ENCODE data around the gene CARMIL1.
"Not testable (repeated sequence)": the region's sequence is repeated elsewhere in the genome, so short reads cannot be mapped to it uniquely, and the experiment has no call there.

CARMIL1 gene

DNA sequence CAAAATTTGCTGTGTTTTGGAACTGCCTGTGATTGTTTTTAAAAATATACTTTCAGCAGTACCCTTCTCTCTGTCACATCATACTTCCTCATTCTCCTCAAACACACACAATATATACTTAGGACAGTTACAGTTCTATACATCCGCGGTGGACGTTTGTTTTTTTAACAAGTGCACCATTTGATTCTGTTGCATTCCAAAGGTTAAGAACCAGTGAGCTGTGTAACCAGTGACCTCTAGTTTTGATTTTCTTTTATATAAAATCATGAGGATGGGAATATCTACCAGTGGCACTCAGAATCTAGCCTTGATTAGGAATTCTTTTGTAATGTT lies 152.8 kb downstream of the CARMIL1 start:
- TF ChIP-seq, protein P1, sequence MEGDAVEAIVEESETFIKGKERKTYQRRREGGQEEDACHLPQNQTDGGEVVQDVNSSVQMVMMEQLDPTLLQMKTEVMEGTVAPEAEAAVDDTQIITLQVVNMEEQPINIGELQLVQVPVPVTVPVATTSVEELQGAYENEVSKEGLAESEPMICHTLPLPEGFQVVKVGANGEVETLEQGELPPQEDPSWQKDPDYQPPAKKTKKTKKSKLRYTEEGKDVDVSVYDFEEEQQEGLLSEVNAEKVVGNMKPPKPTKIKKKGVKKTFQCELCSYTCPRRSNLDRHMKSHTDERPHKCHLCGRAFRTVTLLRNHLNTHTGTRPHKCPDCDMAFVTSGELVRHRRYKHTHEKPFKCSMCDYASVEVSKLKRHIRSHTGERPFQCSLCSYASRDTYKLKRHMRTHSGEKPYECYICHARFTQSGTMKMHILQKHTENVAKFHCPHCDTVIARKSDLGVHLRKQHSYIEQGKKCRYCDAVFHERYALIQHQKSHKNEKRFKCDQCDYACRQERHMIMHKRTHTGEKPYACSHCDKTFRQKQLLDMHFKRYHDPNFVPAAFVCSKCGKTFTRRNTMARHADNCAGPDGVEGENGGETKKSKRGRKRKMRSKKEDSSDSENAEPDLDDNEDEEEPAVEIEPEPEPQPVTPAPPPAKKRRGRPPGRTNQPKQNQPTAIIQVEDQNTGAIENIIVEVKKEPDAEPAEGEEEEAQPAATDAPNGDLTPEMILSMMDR (conservative IDR thresholded peaks at IDR 0.05; ENCODE audit: low read length): no peak
- no peak overlapping the region for H3K4me3 ChIP-seq (ENCODE audit: low read length)
- DNase-seq (ENCODE audit: low read depth): no peak

DNA sequence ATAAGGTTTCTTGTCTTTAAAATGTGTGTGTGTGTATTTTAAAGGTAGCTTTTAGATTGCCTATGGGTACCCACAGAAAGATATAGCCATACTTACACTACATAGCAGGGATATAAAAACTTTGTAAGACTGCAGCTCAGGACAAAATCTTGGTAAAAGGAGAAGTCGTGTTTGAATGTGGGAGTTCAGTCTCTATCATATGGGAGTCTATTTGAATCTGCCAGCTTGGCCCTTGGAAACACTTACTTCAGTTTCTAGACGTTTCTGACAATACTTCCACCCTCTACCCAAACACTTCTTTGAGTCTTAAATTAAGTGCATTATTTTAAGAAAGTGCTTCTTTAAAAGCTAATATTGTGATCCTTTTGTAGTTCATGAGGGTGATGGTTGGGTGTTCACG lies 155.7 kb downstream of the CARMIL1 start:
- TF ChIP-seq, protein P1 (conservative IDR thresholded peaks at IDR 0.05; ENCODE audit: low read length): no peak
- H3K4me3 ChIP-seq (ENCODE audit: low read length): no peak overlapping the region
- DNase-seq (ENCODE audit: low read depth): no peak

DNA sequence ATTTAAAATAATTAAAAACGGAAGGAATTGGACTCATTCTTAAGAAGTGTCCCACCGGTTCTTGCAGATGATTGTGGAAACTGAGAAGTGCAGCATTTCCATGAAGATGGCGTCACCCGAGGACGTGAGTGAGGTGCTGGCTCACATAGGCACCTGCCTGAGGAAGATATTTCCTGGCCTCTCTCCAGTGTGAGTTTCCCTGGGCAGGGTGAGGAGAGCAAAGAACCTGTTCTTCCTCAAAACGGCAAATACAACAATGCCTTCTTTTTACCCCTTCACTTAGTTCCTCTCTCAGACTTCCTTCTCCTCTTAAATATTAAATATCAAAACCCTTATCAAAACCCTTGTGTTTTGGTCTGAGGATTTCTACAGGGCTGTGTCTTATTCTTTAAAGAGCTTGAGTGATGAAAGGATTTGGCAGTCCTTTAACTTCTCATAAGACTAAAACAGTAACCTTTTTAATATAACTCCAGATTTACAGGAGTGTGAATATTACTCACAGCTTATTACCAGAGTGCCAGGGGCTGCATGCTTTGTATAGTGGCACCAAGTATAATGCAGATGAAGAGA lies 156.3 kb downstream of the CARMIL1 start:
- no peak for DNase-seq (ENCODE audit: low read depth)
- TF ChIP-seq, protein P1 (conservative IDR thresholded peaks at IDR 0.05; ENCODE audit: low read length): no peak
- no peak overlapping the region for H3K4me3 ChIP-seq (ENCODE audit: low read length)

DNA sequence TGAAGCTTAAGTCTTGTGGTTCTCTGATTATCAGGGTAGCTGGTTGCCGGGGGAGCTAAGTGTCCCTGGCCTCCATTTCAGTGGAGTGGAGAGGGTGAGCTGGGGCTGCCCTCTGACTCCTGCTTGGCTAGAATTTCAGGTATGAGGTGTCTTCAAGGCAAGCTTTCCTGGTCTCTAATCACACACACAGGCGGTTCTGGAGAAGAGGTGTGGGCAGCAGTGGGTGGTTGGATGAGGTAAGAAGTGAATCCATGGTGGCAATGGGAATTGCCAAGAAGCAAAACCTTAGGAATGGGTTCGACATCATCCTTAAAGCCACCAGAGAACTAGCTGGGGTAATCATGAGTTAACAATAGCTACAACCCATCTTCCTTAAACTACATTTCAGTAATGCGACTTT lies 157.6 kb downstream of the CARMIL1 start:
- DNase-seq (ENCODE audit: low read depth): no peak
- TF ChIP-seq, protein P1 (conservative IDR thresholded peaks at IDR 0.05; ENCODE audit: low read length): no peak
- no peak overlapping the region for H3K4me3 ChIP-seq (ENCODE audit: low read length)

DNA sequence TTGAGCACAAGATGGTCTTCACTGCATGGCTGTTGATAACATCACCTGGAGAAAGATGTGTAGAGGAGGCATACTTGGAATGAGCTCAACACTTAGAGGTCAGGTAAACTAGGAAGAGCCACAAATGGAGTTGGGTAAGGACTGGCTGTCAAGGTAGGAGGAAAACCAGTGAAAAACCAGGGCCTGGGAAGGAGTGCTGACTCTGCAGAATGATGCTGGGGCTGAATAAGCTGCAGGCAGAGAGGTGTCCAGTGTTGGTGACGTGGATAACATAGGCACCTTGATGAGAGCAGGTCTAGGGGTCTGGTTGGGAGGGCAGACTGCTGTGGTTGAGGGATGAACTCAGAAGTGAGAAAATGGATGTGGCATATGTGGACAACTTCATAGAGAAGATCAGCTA lies 160.2 kb downstream of the CARMIL1 start:
- no peak overlapping the region for H3K4me3 ChIP-seq (ENCODE audit: low read length)
- TF ChIP-seq, protein P1 (conservative IDR thresholded peaks at IDR 0.05; ENCODE audit: low read length): no peak
- no peak for DNase-seq (ENCODE audit: low read depth)

DNA sequence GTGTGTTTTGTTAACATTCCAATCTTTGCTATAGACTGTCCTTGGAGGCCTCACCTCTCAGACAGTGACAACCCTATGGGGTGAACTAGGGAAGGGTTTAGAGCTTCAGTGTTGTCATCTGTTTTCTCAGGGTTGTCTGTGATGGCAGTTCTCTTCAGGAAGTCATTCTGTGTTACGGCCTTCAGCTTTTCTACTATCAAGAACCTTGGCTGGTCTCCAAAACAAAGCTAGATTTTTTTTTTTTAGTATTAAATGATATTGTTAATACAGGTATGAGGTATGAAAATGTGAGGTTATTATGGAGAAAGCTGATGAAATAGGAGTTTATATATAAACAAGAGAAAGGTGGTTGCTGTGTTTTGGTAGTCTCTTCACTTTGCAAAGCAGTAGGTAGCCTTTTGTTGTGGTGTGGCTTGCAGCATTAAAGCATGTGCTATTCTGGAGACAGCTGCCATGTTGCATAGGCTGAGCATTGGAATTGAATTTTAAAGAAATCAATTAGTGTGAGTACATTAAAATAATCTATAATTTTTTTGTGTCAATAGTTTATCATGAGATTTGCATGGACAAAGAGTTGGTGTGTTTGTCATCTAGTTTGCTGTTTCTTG lies 162.6 kb downstream of the CARMIL1 start:
- no peak for DNase-seq (ENCODE audit: low read depth)
- TF ChIP-seq, protein P1 (conservative IDR thresholded peaks at IDR 0.05; ENCODE audit: low read length): no peak
- no peak overlapping the region for H3K4me3 ChIP-seq (ENCODE audit: low read length)

DNA sequence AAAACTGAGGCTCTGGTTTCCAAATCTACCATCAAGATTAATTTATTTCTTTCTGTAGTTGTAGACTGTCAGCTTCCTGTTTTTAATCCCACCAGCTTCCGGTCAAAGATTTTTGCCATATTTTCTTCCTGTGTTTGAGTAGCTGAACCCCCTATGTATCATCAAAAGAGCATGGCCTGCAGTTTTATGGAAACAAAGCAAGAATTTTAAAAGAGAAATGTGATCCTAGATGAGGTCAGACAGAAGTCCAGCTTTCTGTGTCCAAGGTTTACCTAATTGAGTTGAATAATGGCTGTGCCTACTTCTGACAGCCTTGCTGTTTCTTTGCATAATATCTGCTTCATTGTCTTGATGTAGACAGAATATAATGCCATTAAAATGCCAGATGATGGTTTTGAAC lies 163.7 kb downstream of the CARMIL1 start:
- TF ChIP-seq, protein P1 (conservative IDR thresholded peaks at IDR 0.05; ENCODE audit: low read length): no peak
- no peak overlapping the region for H3K4me3 ChIP-seq (ENCODE audit: low read length)
- no peak for DNase-seq (ENCODE audit: low read depth)

DNA sequence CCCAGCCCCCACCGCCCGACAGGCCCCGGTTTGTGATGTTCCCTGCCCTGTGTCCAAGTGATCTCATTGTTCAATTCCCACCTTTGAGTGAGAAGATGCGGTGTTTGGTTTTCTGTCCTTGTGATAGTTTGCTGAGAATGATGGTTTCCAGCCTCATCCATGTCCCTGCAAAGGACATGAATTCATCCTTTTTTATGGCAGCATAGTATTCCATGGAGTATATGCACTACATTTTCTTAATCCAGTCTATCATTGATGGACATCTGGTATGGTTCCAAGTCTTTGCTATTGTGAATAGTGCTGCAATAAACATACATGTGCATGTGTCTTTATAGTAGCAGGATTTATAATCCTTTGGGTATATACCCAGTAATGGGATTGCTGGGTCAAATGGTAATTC lies 165.3 kb downstream of the CARMIL1 start:
- not testable (repeated sequence) for DNase-seq (ENCODE audit: low read depth); H3K4me3 ChIP-seq (ENCODE audit: low read length)
